HepG2 (cell line): Measurements from ENCODE around the gene TMEM239. TPM values are rescaled to one million over a fixed set of nuclear protein-coding genes. Genes with fewer than 3 reads are reported as not detected.

ENCODE experiments used
- ATAC-seq: fragments of 200-7000 bp; cut with Tn5 transposase; 3 replicates; pipeline ENCODE4 v1.9.1; 2020; ENCODE audit warnings: mild to moderate bottlenecking, moderate library complexity
- BruUV-seq: library from RNA; stranded (reverse); fragments of 400-500 nt; replicated peaks from 2 replicates; lab custom pipeline; 2021; lab: Mats Ljungman, UMichigan
- CTCF ChIA-PET: fragments of 300-600 bp; formaldehyde crosslinking; extraction: SDS; loops from one replicate; lab custom pipeline; 2021; ENCODE audit warnings: low total read pairs, inconsistent platforms, low intra/inter-chr PET ratio; lab: Yijun Ruan, JAX
- POLR2A ChIA-PET: fragments of 350-600 bp; sonication (Branson Sonifier 250); formaldehyde crosslinking; loops from one replicate; lab custom pipeline; 2020; ENCODE audit warnings: antibody characterized with exemption, inconsistent platforms; lab: Yijun Ruan, JAX
- DNase-seq: peaks from one replicate; pipeline ENCODE4 v3.0.0-alpha.2; 2015; ENCODE audit warnings: low spot score
- FAIRE-seq: peaks from 3 replicates; lab custom pipeline; 2011; peaks lifted over from hg19 to GRCh38; lab: Jason Lieb, UNC
- H2AFZ ChIP-seq: one replicate; pipeline ENCODE4 v1.6.1; 2011; ENCODE audit warnings: low read length, inconsistent platforms
- H3K27ac ChIP-seq: fragments of 300-600 bp; 3 replicates; pipeline ENCODE4 v1.8.0; 2011; ENCODE audit warnings: mixed run types, mild to moderate bottlenecking, mixed read lengths, low read length, inconsistent platforms; ENCODE audit not compliant: insufficient read depth; ENCODE audit errors: extremely low read length
- H3K27me3 ChIP-seq, 2 experiments: fragments of 200-600 bp in 1 of 2; 2 replicates in 1 of 2; 3 replicates in 1 of 2; pipeline versions ENCODE4 v1.6.0 to v1.8.0; 2011; ENCODE audit warnings: low read length in 2 of 2, mild to moderate bottlenecking in 2 of 2, moderate library complexity in 2 of 2, inconsistent platforms in 1 of 2; ENCODE audit not compliant: insufficient read depth in 2 of 2, control insufficient read depth in 1 of 2
- H3K36me3 ChIP-seq, 2 experiments: fragments of 200-600 bp in 1 of 2; replicated peaks in 1 of 2; 2 replicates in 1 of 2; 3 replicates in 1 of 2; pipeline versions ENCODE4 v1.5.1 to v1.8.0; 2011; ENCODE audit warnings: low read length in 2 of 2, inconsistent platforms in 1 of 2; ENCODE audit not compliant: insufficient read depth in 2 of 2, control insufficient read depth in 1 of 2
- H3K4me1 ChIP-seq: 2 replicates; pipeline ENCODE4 v1.5.1; 2012; ENCODE audit warnings: low read length, inconsistent platforms; ENCODE audit not compliant: insufficient read depth
- H3K4me2 ChIP-seq: 2 replicates; pipeline ENCODE4 v1.6.0; 2011; ENCODE audit warnings: low read depth, low read length, inconsistent platforms
- H3K4me3 ChIP-seq, 3 experiments: fragments of 200-600 bp in 1 of 3; sonication (generic), shearing (Covaris generic) in 1 of 3; replicated peaks in 1 of 3; 2 replicates each; pipeline ENCODE4 v1.5.1; 2011 to 2016; ENCODE audit warnings: low read length in 3 of 3, inconsistent platforms in 2 of 3, low read depth in 2 of 3, mild to moderate bottlenecking in 2 of 3, control low read depth in 1 of 3, mixed read lengths in 1 of 3; ENCODE audit not compliant: insufficient read depth in 1 of 3
- H3K79me2 ChIP-seq: one replicate; pipeline ENCODE4 v1.6.1; 2011; ENCODE audit warnings: low read length, inconsistent platforms; ENCODE audit not compliant: insufficient read depth
- H3K9ac ChIP-seq: 2 replicates; pipeline ENCODE4 v1.6.0; 2011; ENCODE audit warnings: mild to moderate bottlenecking, low read depth, low read length, inconsistent platforms; ENCODE audit not compliant: insufficient read depth
- H3K9me3 ChIP-seq: 2 replicates; pipeline ENCODE4 v1.5.1; 2012; ENCODE audit warnings: mild to moderate bottlenecking, low read length
- H4K20me1 ChIP-seq: 2 replicates; pipeline ENCODE4 v1.6.0; 2011; ENCODE audit warnings: inconsistent platforms, mild to moderate bottlenecking, low read length, moderate library complexity; ENCODE audit not compliant: insufficient read depth
- ZBTB44 ChIP-seq: sonication (generic); formaldehyde crosslinking; IDR thresholded peaks from 2 replicates; pipeline ENCODE4 v1.4.0; 2020; ENCODE audit warnings: missing genetic modification reagents
- ZNF180 ChIP-seq: sonication (generic); formaldehyde crosslinking; IDR thresholded peaks from 2 replicates; pipeline ENCODE4 v1.4.0; 2020; ENCODE audit warnings: low read depth, missing genetic modification reagents, borderline replicate concordance
- ZNF737 ChIP-seq: sonication (generic); formaldehyde crosslinking; IDR thresholded peaks from 2 replicates; pipeline ENCODE4 v1.5.0; 2020; ENCODE audit warnings: missing genetic modification reagents, mild to moderate bottlenecking, borderline replicate concordance
- WGBS: methylation state at CpG from one replicate; pipeline ENCODE4 v1.1.6; 2017; ENCODE audit warnings: low lambda C conversion rate; 5-methylcytosine and 5-hydroxymethylcytosine counted together
- in situ Hi-C: cut with HindIII; loops from 2 replicates; pipeline ENCODE4 v1.10.0; 2017; ENCODE audit warnings: low pct_unique_long_range_greater_than_20kb; ENCODE audit not compliant: extremely low pct_ligation_motif_present
- intact Hi-C: fragments of 100-400 bp; cut with micrococcal nuclease; formaldehyde crosslinking; loops from one replicate; pipeline ENCODE4 v1.10.0; 2022; ENCODE audit not compliant: unreplicated experiment
- polyA plus RNA-seq, 8 experiments: library from polyadenylated mRNA; depleted of rRNA in 3 of 8; stranded (reverse) in 7 of 8; unstranded in 1 of 8; fragments of >200 nt; fragmentation: Illumina TruSeq in 4 of 8; extraction: Trizol in 4 of 8; gene quantifications; 2 replicates each; pipeline versions ENCODE4 v1.2.1 to v1.2.3, GENCODE V29; 2011 to 2016; ENCODE audit warnings: low read depth in 4 of 8, missing spikeins in 1 of 8, mixed read lengths in 1 of 8; ENCODE audit not compliant: insufficient read depth in 1 of 8
- total RNA-seq, 5 experiments: library from RNA; depleted of rRNA; stranded (reverse); fragments of >200 nt; fragmentation: Illumina TruSeq; extraction: Trizol; gene quantifications; 2 replicates each; pipeline ENCODE4 v1.2.3, GENCODE V29; 2016; ENCODE audit warnings: low read depth in 1 of 5
- TF ChIP-seq, protein P1 (sequence below): fragments of 450-650 bp; IDR thresholded peaks from 2 replicates; pipeline ENCODE4 v1.6.1; 2016

TMEM239 gene
- total and polyA plus RNA-seq, 2 of the 13 experiments (the other 11 are each of a cell fraction or from before 2014, with no cell fraction given) = not detected

GRCh38 chr20:2797136-2797983, 18.8 kb upstream of the TMEM239 start:
- Histone ChIP-seq H3K79me2 (no peaks in the 10 kb centered on the region), H3K9me3 (no peaks in the 10 kb centered on the region), H3K36me3 (no peaks in the 10 kb centered on the region), H2AFZ (no peak overlapping the region)
- no peak for ATAC-seq
- TF ChIP-seq ZNF737 (CRISPR knock-in tag) = no peak
- TF ChIP-seq, protein P1, sequence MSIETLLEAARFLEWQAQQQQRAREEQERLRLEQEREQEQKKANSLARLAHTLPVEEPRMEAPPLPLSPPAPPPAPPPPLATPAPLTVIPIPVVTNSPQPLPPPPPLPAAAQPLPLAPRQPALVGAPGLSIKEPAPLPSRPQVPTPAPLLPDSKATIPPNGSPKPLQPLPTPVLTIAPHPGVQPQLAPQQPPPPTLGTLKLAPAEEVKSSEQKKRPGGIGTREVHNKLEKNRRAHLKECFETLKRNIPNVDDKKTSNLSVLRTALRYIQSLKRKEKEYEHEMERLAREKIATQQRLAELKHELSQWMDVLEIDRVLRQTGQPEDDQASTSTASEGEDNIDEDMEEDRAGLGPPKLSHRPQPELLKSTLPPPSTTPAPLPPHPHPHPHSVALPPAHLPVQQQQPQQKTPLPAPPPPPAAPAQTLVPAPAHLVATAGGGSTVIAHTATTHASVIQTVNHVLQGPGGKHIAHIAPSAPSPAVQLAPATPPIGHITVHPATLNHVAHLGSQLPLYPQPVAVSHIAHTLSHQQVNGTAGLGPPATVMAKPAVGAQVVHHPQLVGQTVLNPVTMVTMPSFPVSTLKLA = no peak
- TF ChIP-seq ZNF180 (CRISPR knock-in tag) = no peak
- no peak for TF ChIP-seq ZBTB44 (CRISPR knock-in tag)
- TF ChIP-seq, all 625 proteins: peak for 0
- no peak overlapping the region for H3K9ac ChIP-seq
- DNase-seq = no peak
- no peaks in the 10 kb centered on the region for H4K20me1 ChIP-seq
- no peak for FAIRE-seq
- ChIA-PET CTCF (no interaction called here), POLR2A (no interaction called here)
- H3K27me3 ChIP-seq = peaks cover 25 to 90% of the 10 kb centered on the region in 2 experiments
- WGBS = 40% methylated on average over 16 of the region's 16 CpGs
- no TSS peak for BruUV-seq
- intact Hi-C loops (no loop called here), in situ Hi-C loops (no loop called here)
- no peak overlapping the region for H3K4me3 ChIP-seq
- H3K27ac ChIP-seq = no peak overlapping the region
- H3K4me1 ChIP-seq = peaks cover 10% of the 10 kb centered on the region
- H3K4me2 ChIP-seq = no peak overlapping the region
